H1 (cell line): ENCODE results near the gene SPN.
"Not testable (repeated sequence)": the region's sequence is repeated elsewhere in the genome, so short reads cannot be mapped to it uniquely, and the experiment has no call there.

Source experiments
- EP300 ChIP-seq, 2 experiments: IDR thresholded peaks; 1 replicate in 1 of 2; 2 replicates in 1 of 2; pipeline ENCODE4 v1.6.1; 2011 to 2012; ENCODE audit warnings: low read depth in 2 of 2, low read length in 2 of 2, mild to moderate bottlenecking in 2 of 2, borderline replicate concordance in 1 of 2, inconsistent platforms in 1 of 2, moderate library complexity in 1 of 2
- MAFK ChIP-seq: IDR thresholded peaks from 2 replicates; pipeline ENCODE4 v1.6.1; 2012; ENCODE audit warnings: low read depth, mild to moderate bottlenecking, improper control_type of control experiment, low read length
- POLR2A ChIP-seq, 2 experiments: IDR thresholded peaks; 1 replicate in 1 of 2; 2 replicates in 1 of 2; pipeline ENCODE4 v1.6.1; 2011; ENCODE audit warnings: low read depth in 2 of 2, low read length in 2 of 2, mild to moderate bottlenecking in 2 of 2; ENCODE audit errors: control extremely low read depth in 1 of 2
- POLR2AphosphoS5 ChIP-seq: IDR thresholded peaks from 2 replicates; pipeline ENCODE4 v1.6.1; 2011; ENCODE audit warnings: low read depth, low read length
- SAP30 ChIP-seq: fragments of 300-600 bp; sonication (generic); IDR thresholded peaks from 2 replicates; pipeline ENCODE4 v1.7.1; 2012; ENCODE audit warnings: low read length, moderate library complexity, mild to moderate bottlenecking, inconsistent platforms; ENCODE audit not compliant: insufficient read depth, insufficient replicate concordance
- USF2 ChIP-seq: IDR thresholded peaks from 2 replicates; pipeline ENCODE4 v1.6.1; 2011; ENCODE audit warnings: low read length, improper control_type of control experiment
- TF ChIP-seq, protein P1 (sequence below), 3 experiments: IDR thresholded peaks; 1 replicate in 2 of 3; 2 replicates in 1 of 3; pipeline versions ENCODE4 v1.5.1 to v1.6.1; 2011; ENCODE audit warnings: low read length in 3 of 3, mild to moderate bottlenecking in 3 of 3, inconsistent platforms in 2 of 3, low read depth in 1 of 3, moderate library complexity in 1 of 3; ENCODE audit not compliant: insufficient read depth in 1 of 3; ENCODE audit errors: control extremely low read depth in 1 of 3
- TF ChIP-seq, protein P2 (sequence below): IDR thresholded peaks from 2 replicates; pipeline ENCODE4 v1.6.1; 2012; ENCODE audit warnings: inconsistent platforms

DNA sequence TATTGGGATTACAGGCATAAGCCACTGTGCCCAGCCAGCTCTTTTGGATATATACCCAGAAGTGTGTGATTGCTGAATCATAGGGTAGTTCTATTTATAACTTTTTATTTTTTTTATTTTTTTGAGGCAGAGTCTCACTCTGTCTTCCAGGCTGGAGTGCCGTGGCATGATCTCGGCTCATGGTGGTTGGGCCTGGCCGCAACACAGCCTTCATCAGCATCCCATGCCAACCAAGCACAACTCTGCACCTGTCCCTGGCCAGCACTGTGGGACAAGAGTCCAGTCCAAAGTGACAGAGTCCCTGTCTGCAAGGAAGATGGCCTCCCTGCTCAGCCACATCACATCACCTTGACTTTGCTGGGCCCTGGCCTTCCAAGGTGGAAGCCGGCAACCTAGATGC, 37.9 kb upstream of the SPN start:
- TF ChIP-seq, protein P1, sequence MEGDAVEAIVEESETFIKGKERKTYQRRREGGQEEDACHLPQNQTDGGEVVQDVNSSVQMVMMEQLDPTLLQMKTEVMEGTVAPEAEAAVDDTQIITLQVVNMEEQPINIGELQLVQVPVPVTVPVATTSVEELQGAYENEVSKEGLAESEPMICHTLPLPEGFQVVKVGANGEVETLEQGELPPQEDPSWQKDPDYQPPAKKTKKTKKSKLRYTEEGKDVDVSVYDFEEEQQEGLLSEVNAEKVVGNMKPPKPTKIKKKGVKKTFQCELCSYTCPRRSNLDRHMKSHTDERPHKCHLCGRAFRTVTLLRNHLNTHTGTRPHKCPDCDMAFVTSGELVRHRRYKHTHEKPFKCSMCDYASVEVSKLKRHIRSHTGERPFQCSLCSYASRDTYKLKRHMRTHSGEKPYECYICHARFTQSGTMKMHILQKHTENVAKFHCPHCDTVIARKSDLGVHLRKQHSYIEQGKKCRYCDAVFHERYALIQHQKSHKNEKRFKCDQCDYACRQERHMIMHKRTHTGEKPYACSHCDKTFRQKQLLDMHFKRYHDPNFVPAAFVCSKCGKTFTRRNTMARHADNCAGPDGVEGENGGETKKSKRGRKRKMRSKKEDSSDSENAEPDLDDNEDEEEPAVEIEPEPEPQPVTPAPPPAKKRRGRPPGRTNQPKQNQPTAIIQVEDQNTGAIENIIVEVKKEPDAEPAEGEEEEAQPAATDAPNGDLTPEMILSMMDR (IDR thresholded peaks at IDR 0.05; ENCODE audit: control extremely low read depth in 1 of 3, insufficient read depth in 1 of 3, low read depth in 1 of 3, low read length in 3 of 3): not testable (repeated sequence)
- not testable (repeated sequence) for TF ChIP-seq SAP30; POLR2A (IDR thresholded peaks at IDR 0.05; ENCODE audit: control extremely low read depth in 1 of 2, low read depth in 2 of 2, low read length in 2 of 2); MAFK; EP300 (IDR thresholded peaks at IDR 0.05; ENCODE audit: borderline replicate concordance in 1 of 2, low read depth in 2 of 2, low read length in 2 of 2); USF2; POLR2AphosphoS5
- TF ChIP-seq, protein P2, sequence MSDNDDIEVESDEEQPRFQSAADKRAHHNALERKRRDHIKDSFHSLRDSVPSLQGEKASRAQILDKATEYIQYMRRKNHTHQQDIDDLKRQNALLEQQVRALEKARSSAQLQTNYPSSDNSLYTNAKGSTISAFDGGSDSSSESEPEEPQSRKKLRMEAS: not testable (repeated sequence)
